GM12874 (cell line): ENCODE results near the gene EDARADD.

Experiments
- CTCF ChIP-seq: IDR thresholded peaks from 2 replicates; pipeline ENCODE4 v1.5.1; 2011; ENCODE audit warnings: low read depth, mild to moderate bottlenecking, control low read depth, low read length, moderate library complexity; ENCODE audit not compliant: insufficient read depth

EDARADD gene

GRCh38 chr1:236451796-236452373 lies 57.8 kb downstream of the EDARADD start:
- TF ChIP-seq CTCF = peak; percentile 60

GRCh38 chr1:236455243-236455642 lies 61.2 kb downstream of the EDARADD start:
- TF ChIP-seq CTCF = no peak

- TF ChIP-seq CTCF = no peak
These were observed 63.7 kb downstream of the EDARADD start for GRCh38 chr1:236457775-236458174.

GRCh38 chr1:236458996-236459395 lies 64.9 kb downstream of the EDARADD start:
- no peak for TF ChIP-seq CTCF

GRCh38 chr1:236460103-236460502 lies 66.0 kb downstream of the EDARADD start:
- no peak for TF ChIP-seq CTCF

- TF ChIP-seq CTCF = no peak
These were observed 71.3 kb downstream of the EDARADD start for GRCh38 chr1:236465231-236465958.

GRCh38 chr1:236465959-236466303 lies 71.8 kb downstream of the EDARADD start:
- TF ChIP-seq CTCF = no peak
